ENCODE results near the gene MED12L. TPM values are rescaled to one million over a fixed set of nuclear protein-coding genes. Genes with fewer than 3 reads are reported as not detected.

MED12L gene
- total RNA-seq, 1 experiment from 2014 or later: 14.9 TPM

- Histone ChIP-seq H3K56ac (ENCODE audit: insufficient read length, low read depth, low read length) (no peak overlapping the region), H2AFZ (ENCODE audit: low read length) (no peak overlapping the region), H3K23ac (ENCODE audit: insufficient read length, low read depth, low read length) (no peak overlapping the region), H2BK15ac (ENCODE audit: low read depth, low read length) (no peak overlapping the region), H4K20me1 (ENCODE audit: control insufficient read depth, insufficient read depth, insufficient read length) (no peaks in the 10 kb centered on the region), H2BK120ac (ENCODE audit: low read depth, low read length, poor library complexity, severe bottlenecking) (no peak overlapping the region), H4K5ac (ENCODE audit: insufficient read length, low read depth, low read length) (no peak overlapping the region), H3K4me2 (ENCODE audit: insufficient read depth, insufficient read length, low read length) (no peak overlapping the region), H2AK5ac (ENCODE audit: insufficient read length, low read length) (no peak overlapping the region), H2BK12ac (ENCODE audit: insufficient read length, low read depth, low read length) (no peak overlapping the region), H3K9me3 (ENCODE audit: control insufficient read depth, low read depth, low read length) (no peaks in the 10 kb centered on the region), H3T11ph (ENCODE audit: low read length) (no peak overlapping the region), H3K27ac (ENCODE audit: insufficient read length, low read depth, low read length) (no peak overlapping the region), H3K18ac (ENCODE audit: insufficient read length, low read depth, low read length) (no peak overlapping the region), H3K79me2 (ENCODE audit: insufficient read depth, low read length) (no peaks in the 10 kb centered on the region), H3K4me1 (ENCODE audit: insufficient read depth, low read length) (no peaks in the 10 kb centered on the region), H3K79me1 (ENCODE audit: insufficient read depth, low read depth, low read length, poor library complexity, severe bottlenecking) (no peaks in the 10 kb centered on the region), H3K4ac (ENCODE audit: low read depth, low read length) (no peak overlapping the region), H2BK20ac (ENCODE audit: low read depth, low read length, poor library complexity, severe bottlenecking) (no peak overlapping the region), H3K23me2 (ENCODE audit: insufficient read length, low read depth, low read length, poor library complexity, severe bottlenecking) (no peaks in the 10 kb centered on the region), H4K91ac (ENCODE audit: insufficient read length, low read depth, low read length) (no peak overlapping the region), H2BK5ac (ENCODE audit: insufficient read length, low read length) (no peak overlapping the region), H4K8ac (replicated peaks; ENCODE audit: insufficient read length, low read depth, low read length) (no peak overlapping the region), H3K14ac (ENCODE audit: insufficient read depth, low read length) (no peak overlapping the region), H3K27me3 (ENCODE audit: insufficient read depth, low read length) (no peaks in the 10 kb centered on the region), H3K9ac (ENCODE audit: extremely low read depth, insufficient read length, low read length) (no peak overlapping the region)
- no peak for TF ChIP-seq CTCF (conservative IDR thresholded peaks at IDR 0.05)
- H3K9me3 Mint-ChIP-seq: no peaks in the 10 kb centered on the region
- H3K36me3 Mint-ChIP-seq (ENCODE audit: insufficient read depth in 1 of 3, low read depth in 3 of 3): peaks cover 0 to 11% (median 9%) of the 10 kb centered on the region in 3 experiments; a peak in 5 of 7 replicates
- no peak for DNase-seq
- H3K4me3 Mint-ChIP-seq: no peak overlapping the region
- no CpG with 5 or more reads among the region's 8 CpGs for WGBS (ENCODE audit: extremely low coverage, insufficient read length, low lambda C conversion rate)
- no peak overlapping the region for H3K27ac Mint-ChIP-seq
- H3K4me1 Mint-ChIP-seq: no peaks in the 10 kb centered on the region
- H3K27me3 Mint-ChIP-seq (ENCODE audit: low read depth): no peaks in the 10 kb centered on the region
These were observed 111.8 kb downstream of the MED12L start for GRCh38 chr3:151197228-151197627.

Data from H9 (cell line).